A549 (cell line): ENCODE measurements around the gene GRK5. TPM values are rescaled to one million over a fixed set of nuclear protein-coding genes. Genes with fewer than 3 reads are reported as not detected.

Experiments
- ATAC-seq, 2 experiments: fragments of 200-7000 bp in 1 of 2; fragments of >200 bp in 1 of 2; cut with Nextera tagmentation in 1 of 2; cut with Tn5 transposase in 1 of 2; 3 replicates each; pipeline versions ENCODE4 v1.8.0 to v1.9.1; 2018 to 2020; ENCODE audit warnings: mild to moderate bottlenecking in 1 of 2, moderate library complexity in 1 of 2
- CTCF ChIA-PET: fragments of 300-600 bp; sonication (Branson Sonifier 250); formaldehyde crosslinking; extraction: SDS; loops from one replicate; lab custom pipeline; 2021; ENCODE audit warnings: antibody characterized with exemption, inconsistent platforms; lab: Yijun Ruan, JAX
- POLR2A ChIA-PET: fragments of 350-600 bp; formaldehyde crosslinking; extraction: SDS; loops from one replicate; lab custom pipeline; 2021; ENCODE audit warnings: antibody characterized with exemption, inconsistent platforms; lab: Yijun Ruan, JAX
- DNase-seq, 2 experiments: peaks; one replicate each; pipeline versions ENCODE4 v3.0.0 to v3.0.0-alpha.2; 2011 to 2016; ENCODE audit warnings: low read depth in 1 of 2, low spot score in 1 of 2
- FAIRE-seq: peaks from 2 replicates; lab custom pipeline; 2011; peaks lifted over from hg19 to GRCh38; lab: Jason Lieb, UNC
- H3K27ac ChIP-seq, 2 experiments: fragments of >200 bp; sonication (Bioruptor Twin); formaldehyde crosslinking; 3 replicates each; pipeline ENCODE4 v1.5.1; 2016 to 2017
- H3K4me1 ChIP-seq: fragments of >200 bp; sonication (Bioruptor Twin); formaldehyde crosslinking; 3 replicates; pipeline ENCODE4 v1.6.1; 2016
- H3K4me2 ChIP-seq: fragments of >200 bp; sonication (Bioruptor Twin); formaldehyde crosslinking; 3 replicates; pipeline ENCODE4 v1.6.1; 2016
- H3K4me3 ChIP-seq: fragments of >200 bp; sonication (Bioruptor Twin); formaldehyde crosslinking; 3 replicates; pipeline ENCODE4 v1.5.1; 2016
- H3K9me3 ChIP-seq: fragments of >200 bp; sonication (Bioruptor Twin); formaldehyde crosslinking; 3 replicates; pipeline ENCODE4 v1.6.1; 2016
- ATOH8 ChIP-seq: fragments of 250-450 bp; sonication (Bioruptor Pico); IDR thresholded peaks from 2 replicates; pipeline ENCODE4 v1.5.0; 2020; ENCODE audit warnings: low read depth, mild to moderate bottlenecking, moderate library complexity
- BCL3 ChIP-seq: fragments of >200 bp; sonication (Bioruptor Twin); formaldehyde crosslinking; IDR thresholded peaks from 3 replicates; pipeline ENCODE4 v1.6.1; 2016
- CBX2 ChIP-seq: fragments of 200-600 bp; sonication (generic); IDR thresholded peaks from 2 replicates; pipeline ENCODE4 v1.6.1; 2016; ENCODE audit warnings: low read depth, mild to moderate bottlenecking, borderline replicate concordance
- CHD4 ChIP-seq: fragments of 200-600 bp; sonication (generic); IDR thresholded peaks from 2 replicates; pipeline ENCODE4 v1.6.1; 2016; ENCODE audit warnings: antibody characterized with exemption, mild to moderate bottlenecking, borderline replicate concordance
- EHMT2 ChIP-seq: fragments of 200-600 bp; sonication (generic); IDR thresholded peaks from 2 replicates; pipeline ENCODE4 v1.6.1; 2016; ENCODE audit warnings: antibody characterized with exemption, low read depth, mild to moderate bottlenecking, moderate library complexity
- EP300 ChIP-seq, 2 experiments: fragments of >200 bp; sonication (Bioruptor Twin); formaldehyde crosslinking; IDR thresholded peaks; 2 replicates in 1 of 2; 3 replicates in 1 of 2; pipeline ENCODE4 v1.6.1; 2016 to 2017
- GATA3 ChIP-seq: IDR thresholded peaks from 2 replicates; pipeline ENCODE4 v1.6.1; 2012; ENCODE audit warnings: borderline replicate concordance
- HDAC2 ChIP-seq: fragments of 200-600 bp; sonication (generic); IDR thresholded peaks from 2 replicates; pipeline ENCODE4 v1.6.1; 2016
- HOXB5 ChIP-seq: fragments of 250-450 bp; sonication (Bioruptor Pico); IDR thresholded peaks from 2 replicates; pipeline ENCODE4 v1.5.0; 2020; ENCODE audit warnings: mild to moderate bottlenecking, moderate library complexity
- JUN ChIP-seq, 2 experiments: fragments of >200 bp; sonication (Bioruptor Twin); formaldehyde crosslinking; IDR thresholded peaks; 2 replicates in 1 of 2; 3 replicates in 1 of 2; pipeline ENCODE4 v1.6.1; 2016 to 2017
- KDM5A ChIP-seq: fragments of 200-600 bp; sonication (generic); IDR thresholded peaks from 2 replicates; pipeline ENCODE4 v1.6.1; 2016; ENCODE audit warnings: antibody characterized with exemption, mild to moderate bottlenecking
- NFE2L2 ChIP-seq: fragments of 150-350 bp; conservative IDR thresholded peaks from 2 replicates; pipeline ENCODE4 v1.6.1; 2014; ENCODE audit warnings: low read length
- NPAS2 ChIP-seq: fragments of 250-450 bp; sonication (Bioruptor Pico); IDR thresholded peaks from 2 replicates; pipeline ENCODE4 v1.8.0; 2022; ENCODE audit warnings: mild to moderate bottlenecking, moderate library complexity, borderline replicate concordance
- NR3C1 ChIP-seq: fragments of >200 bp; sonication (Bioruptor Twin); formaldehyde crosslinking; IDR thresholded peaks from 3 replicates; pipeline ENCODE4 v1.6.1; 2017
- SMC3 ChIP-seq: fragments of >200 bp; sonication (Bioruptor Twin); formaldehyde crosslinking; IDR thresholded peaks from 3 replicates; pipeline ENCODE4 v1.6.1; 2018; ENCODE audit warnings: inconsistent platforms
- TFCP2L1 ChIP-seq: fragments of 250-450 bp; sonication (Bioruptor Pico); IDR thresholded peaks from 2 replicates; pipeline ENCODE4 v1.5.0; 2021; ENCODE audit warnings: mild to moderate bottlenecking
- ZC3H11A ChIP-seq: fragments of 450-650 bp; IDR thresholded peaks from 2 replicates; pipeline ENCODE4 v1.6.1; 2014; ENCODE audit warnings: antibody characterized with exemption, mild to moderate bottlenecking
- ZFP36 ChIP-seq: fragments of 450-650 bp; IDR thresholded peaks from 2 replicates; pipeline ENCODE4 v1.6.1; 2014; ENCODE audit warnings: borderline replicate concordance; ENCODE audit not compliant: partially characterized antibody
- ZSCAN20 ChIP-seq: fragments of 250-450 bp; sonication (Bioruptor Pico); IDR thresholded peaks from 2 replicates; pipeline ENCODE4 v1.8.0; 2022; ENCODE audit warnings: mild to moderate bottlenecking, moderate library complexity
- whole genome bisulfite sequencing: methylation state at CpG from one replicate; pipeline ENCODE4 v1.1.6; 2017; ENCODE audit errors: missing lambda C conversion rate; 5-methylcytosine and 5-hydroxymethylcytosine counted together
- polyA plus RNA-seq, 4 experiments: library from polyadenylated mRNA; depleted of rRNA in 3 of 4; stranded (reverse); fragments of >200 nt; fragmentation: RNase III in 1 of 4; extraction: RNeasy Plus Mini Kit Qiagen cat#74134 plus additional on column Dnase treatment in 1 of 4; gene quantifications; 2 replicates in 3 of 4; 3 replicates in 1 of 4; pipeline ENCODE4 v1.2.3, GENCODE V29; 2011 to 2017
- TF ChIP-seq, protein P1 (sequence below): fragments of 200-600 bp; sonication (generic); IDR thresholded peaks from 2 replicates; pipeline ENCODE4 v1.6.1; 2016; ENCODE audit warnings: antibody characterized with exemption, mild to moderate bottlenecking, moderate library complexity
- TF ChIP-seq, protein P2 (sequence below): fragments of >200 bp; sonication (Bioruptor Twin); formaldehyde crosslinking; IDR thresholded peaks from 3 replicates; pipeline ENCODE4 v1.5.1; 2016
- TF ChIP-seq, protein P3 (sequence below): fragments of 450-650 bp; IDR thresholded peaks from 2 replicates; pipeline ENCODE4 v1.6.1; 2014; ENCODE audit warnings: antibody characterized with exemption
- TF ChIP-seq, protein P4 (sequence below): IDR thresholded peaks from 2 replicates; pipeline ENCODE4 v1.6.1; 2012

Gene GRK5
- polyA plus RNA-seq, 2 of the 4 experiments (the other 2 are of a cell fraction), result 5.0 to 7.9 TPM

DNA sequence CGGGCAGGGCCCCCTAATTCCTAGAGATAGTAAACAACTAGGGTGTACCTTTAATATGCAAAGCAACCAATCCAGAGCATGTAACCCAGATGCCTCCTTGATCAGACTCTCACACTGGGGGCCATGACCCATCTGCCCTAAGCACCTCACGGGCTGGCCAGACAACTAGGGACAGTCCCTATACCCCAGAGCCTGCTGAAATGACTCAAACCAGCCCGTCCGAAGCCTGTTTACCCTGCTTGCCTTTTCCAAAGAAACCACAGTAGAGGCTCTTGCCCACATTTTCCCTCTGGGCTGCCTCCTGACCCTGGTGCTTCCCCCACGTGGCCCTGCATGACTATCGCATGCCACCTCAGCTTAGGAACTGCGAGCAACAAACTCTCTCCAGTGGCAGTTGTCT lies 288.9 kb downstream of the GRK5 start:
- Histone ChIP-seq H3K9me3 (no peaks in the 10 kb centered on the region), H3K4me3 (no peak overlapping the region), H3K4me1 (peaks cover 14% of the 10 kb centered on the region), H3K27ac (no peak overlapping the region), H3K4me2 (no peak overlapping the region)
- POLR2A ChIA-PET, result no interaction called here
- DNase-seq, result no peak
- WGBS, result 90% methylated on average over 7 of the region's 7 CpGs
- CTCF ChIA-PET, result interaction anchor here (1.8 kb wide), 1 partner anchor 297 kb away, joined by 4 read pairs; no protein-coding TSS in a partner anchor
- no peak for FAIRE-seq
- TF ChIP-seq BCL3 (no peak), ATOH8 (CRISPR knock-in tag) (no peak)
- no peak for ATAC-seq

GRCh38 chr10:119497243-119497642 lies 289.9 kb downstream of the GRK5 start:
- ChIA-PET POLR2A (no interaction called here), CTCF (interaction anchor here (1.8 to 3.6 kb wide), 2 partner anchors 8 to 298 kb away, joined by 4 to 19 read pairs; no protein-coding TSS in a partner anchor)
- Histone ChIP-seq H3K4me2 (no peak overlapping the region), H3K9me3 (no peaks in the 10 kb centered on the region), H3K4me3 (no peak overlapping the region), H3K27ac (no peak overlapping the region), H3K4me1 (peaks cover 14% of the 10 kb centered on the region)
- FAIRE-seq (no peak), ATAC-seq (no peak), DNase-seq (no peak)
- 93% methylated on average over 9 of the region's 9 CpGs for WGBS
- TF ChIP-seq HDAC2, result no peak
- TF ChIP-seq, protein P1, sequence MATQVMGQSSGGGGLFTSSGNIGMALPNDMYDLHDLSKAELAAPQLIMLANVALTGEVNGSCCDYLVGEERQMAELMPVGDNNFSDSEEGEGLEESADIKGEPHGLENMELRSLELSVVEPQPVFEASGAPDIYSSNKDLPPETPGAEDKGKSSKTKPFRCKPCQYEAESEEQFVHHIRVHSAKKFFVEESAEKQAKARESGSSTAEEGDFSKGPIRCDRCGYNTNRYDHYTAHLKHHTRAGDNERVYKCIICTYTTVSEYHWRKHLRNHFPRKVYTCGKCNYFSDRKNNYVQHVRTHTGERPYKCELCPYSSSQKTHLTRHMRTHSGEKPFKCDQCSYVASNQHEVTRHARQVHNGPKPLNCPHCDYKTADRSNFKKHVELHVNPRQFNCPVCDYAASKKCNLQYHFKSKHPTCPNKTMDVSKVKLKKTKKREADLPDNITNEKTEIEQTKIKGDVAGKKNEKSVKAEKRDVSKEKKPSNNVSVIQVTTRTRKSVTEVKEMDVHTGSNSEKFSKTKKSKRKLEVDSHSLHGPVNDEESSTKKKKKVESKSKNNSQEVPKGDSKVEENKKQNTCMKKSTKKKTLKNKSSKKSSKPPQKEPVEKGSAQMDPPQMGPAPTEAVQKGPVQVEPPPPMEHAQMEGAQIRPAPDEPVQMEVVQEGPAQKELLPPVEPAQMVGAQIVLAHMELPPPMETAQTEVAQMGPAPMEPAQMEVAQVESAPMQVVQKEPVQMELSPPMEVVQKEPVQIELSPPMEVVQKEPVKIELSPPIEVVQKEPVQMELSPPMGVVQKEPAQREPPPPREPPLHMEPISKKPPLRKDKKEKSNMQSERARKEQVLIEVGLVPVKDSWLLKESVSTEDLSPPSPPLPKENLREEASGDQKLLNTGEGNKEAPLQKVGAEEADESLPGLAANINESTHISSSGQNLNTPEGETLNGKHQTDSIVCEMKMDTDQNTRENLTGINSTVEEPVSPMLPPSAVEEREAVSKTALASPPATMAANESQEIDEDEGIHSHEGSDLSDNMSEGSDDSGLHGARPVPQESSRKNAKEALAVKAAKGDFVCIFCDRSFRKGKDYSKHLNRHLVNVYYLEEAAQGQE, result no peak
- no peak for TF ChIP-seq ZSCAN20
- TF ChIP-seq ZC3H11A, result no peak
- TF ChIP-seq, protein P2, sequence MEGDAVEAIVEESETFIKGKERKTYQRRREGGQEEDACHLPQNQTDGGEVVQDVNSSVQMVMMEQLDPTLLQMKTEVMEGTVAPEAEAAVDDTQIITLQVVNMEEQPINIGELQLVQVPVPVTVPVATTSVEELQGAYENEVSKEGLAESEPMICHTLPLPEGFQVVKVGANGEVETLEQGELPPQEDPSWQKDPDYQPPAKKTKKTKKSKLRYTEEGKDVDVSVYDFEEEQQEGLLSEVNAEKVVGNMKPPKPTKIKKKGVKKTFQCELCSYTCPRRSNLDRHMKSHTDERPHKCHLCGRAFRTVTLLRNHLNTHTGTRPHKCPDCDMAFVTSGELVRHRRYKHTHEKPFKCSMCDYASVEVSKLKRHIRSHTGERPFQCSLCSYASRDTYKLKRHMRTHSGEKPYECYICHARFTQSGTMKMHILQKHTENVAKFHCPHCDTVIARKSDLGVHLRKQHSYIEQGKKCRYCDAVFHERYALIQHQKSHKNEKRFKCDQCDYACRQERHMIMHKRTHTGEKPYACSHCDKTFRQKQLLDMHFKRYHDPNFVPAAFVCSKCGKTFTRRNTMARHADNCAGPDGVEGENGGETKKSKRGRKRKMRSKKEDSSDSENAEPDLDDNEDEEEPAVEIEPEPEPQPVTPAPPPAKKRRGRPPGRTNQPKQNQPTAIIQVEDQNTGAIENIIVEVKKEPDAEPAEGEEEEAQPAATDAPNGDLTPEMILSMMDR, result no peak
- no peak for TF ChIP-seq EHMT2
- TF ChIP-seq NPAS2 (CRISPR knock-in tag), result no peak
- TF ChIP-seq, protein P3, sequence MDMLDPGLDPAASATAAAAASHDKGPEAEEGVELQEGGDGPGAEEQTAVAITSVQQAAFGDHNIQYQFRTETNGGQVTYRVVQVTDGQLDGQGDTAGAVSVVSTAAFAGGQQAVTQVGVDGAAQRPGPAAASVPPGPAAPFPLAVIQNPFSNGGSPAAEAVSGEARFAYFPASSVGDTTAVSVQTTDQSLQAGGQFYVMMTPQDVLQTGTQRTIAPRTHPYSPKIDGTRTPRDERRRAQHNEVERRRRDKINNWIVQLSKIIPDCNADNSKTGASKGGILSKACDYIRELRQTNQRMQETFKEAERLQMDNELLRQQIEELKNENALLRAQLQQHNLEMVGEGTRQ, result no peak

DNA sequence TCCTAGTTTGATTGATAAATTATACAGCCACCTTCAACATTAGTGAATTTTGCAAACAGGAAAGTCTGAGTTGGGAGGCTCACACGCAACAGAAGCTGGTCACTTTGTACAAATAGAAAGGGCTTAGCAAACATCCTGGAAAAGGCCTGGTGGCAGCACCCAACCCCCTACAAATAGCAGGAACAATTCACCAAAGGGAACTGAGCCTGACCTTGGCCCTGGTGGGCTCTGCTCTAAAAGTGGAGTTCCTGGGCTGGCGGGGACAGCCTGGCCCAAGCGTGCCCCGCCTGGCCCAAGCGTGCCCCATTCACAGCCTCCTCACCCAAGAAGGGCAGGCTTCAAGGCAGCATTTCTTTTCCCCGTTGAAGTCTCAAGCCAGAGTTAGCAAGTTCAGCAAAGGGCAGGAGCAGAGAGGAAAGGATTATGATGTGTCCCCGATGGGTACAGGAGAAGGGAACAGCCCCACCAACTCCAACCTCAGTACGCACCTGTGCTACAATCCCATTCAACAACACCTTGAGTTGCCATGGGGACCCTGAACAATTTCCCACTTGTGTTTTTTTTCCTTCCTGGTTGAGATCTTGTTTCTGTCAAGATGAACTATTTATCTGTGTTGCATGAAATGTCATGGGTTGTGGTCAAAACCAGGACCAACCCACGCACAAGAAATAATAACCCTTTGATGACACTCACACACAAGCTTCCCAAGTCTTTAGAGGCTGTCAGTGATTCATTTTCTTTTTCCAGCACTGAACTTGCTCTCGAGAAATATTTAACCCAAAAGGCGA lies 291.7 kb downstream of the GRK5 start:
- DNase-seq (no peak), FAIRE-seq (no peak), ATAC-seq (no peak)
- ChIA-PET CTCF (interaction anchor here (0.9 to 3.6 kb wide), 4 partner anchors 10 to 300 kb away, joined by 3 to 19 read pairs (median 4); partner anchors contain the start of gene RGS10), POLR2A (no interaction called here)
- WGBS, result 82% methylated on average over 11 of the region's 11 CpGs
- no peak overlapping the region for H3K4me2 ChIP-seq
- no peak overlapping the region for H3K4me3 ChIP-seq
- H3K27ac ChIP-seq, result no peak overlapping the region
- H3K9me3 ChIP-seq, result no peaks in the 10 kb centered on the region
- H3K4me1 ChIP-seq, result peaks cover 12% of the 10 kb centered on the region
- TF ChIP-seq NFE2L2 (no peak), CHD4 (no peak), TFCP2L1 (CRISPR knock-in tag) (no peak), EHMT2 (no peak), KDM5A (no peak), ZFP36 (no peak), GATA3 (no peak), HOXB5 (CRISPR knock-in tag) (no peak), NR3C1 (no peak), EP300 (IDR thresholded peaks at IDR 0.05) (no peak), CBX2 (no peak), ZSCAN20 (no peak), JUN (IDR thresholded peaks at IDR 0.05) (no peak), NPAS2 (CRISPR knock-in tag) (no peak), SMC3 (no peak)
- TF ChIP-seq, protein P4, sequence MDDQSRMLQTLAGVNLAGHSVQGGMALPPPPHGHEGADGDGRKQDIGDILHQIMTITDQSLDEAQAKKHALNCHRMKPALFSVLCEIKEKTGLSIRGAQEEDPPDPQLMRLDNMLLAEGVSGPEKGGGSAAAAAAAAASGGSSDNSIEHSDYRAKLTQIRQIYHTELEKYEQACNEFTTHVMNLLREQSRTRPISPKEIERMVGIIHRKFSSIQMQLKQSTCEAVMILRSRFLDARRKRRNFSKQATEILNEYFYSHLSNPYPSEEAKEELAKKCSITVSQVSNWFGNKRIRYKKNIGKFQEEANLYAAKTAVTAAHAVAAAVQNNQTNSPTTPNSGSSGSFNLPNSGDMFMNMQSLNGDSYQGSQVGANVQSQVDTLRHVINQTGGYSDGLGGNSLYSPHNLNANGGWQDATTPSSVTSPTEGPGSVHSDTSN, result no peak
